CD4-positive, alpha-beta T cell (primary cell): ENCODE data around the gene KAT2A. TPM values are rescaled to one million over a fixed set of nuclear protein-coding genes. Genes with fewer than 3 reads are reported as not detected.

ENCODE experiments used
- ATAC-seq: fragments of 200-7000 bp; cut with Tn5 transposase; one replicate; pipeline ENCODE4 v1.10.0; 2022; ENCODE audit warnings: mild to moderate bottlenecking; ENCODE audit not compliant: poor library complexity
- CTCF ChIA-PET: fragments of 350-600 bp; sonication (Branson Sonifier 250); formaldehyde crosslinking; loops from one replicate; lab custom pipeline; 2021; ENCODE audit warnings: antibody characterized with exemption, inconsistent platforms; lab: Charles Lee
- POLR2A ChIA-PET: fragments of 350-600 bp; sonication (Branson Sonifier 250); formaldehyde crosslinking; loops from one replicate; lab custom pipeline; 2021; ENCODE audit warnings: antibody characterized with exemption, inconsistent platforms; lab: Charles Lee
- DNase-seq, 14 experiments: peaks; one replicate each; pipeline ENCODE4 v3.0.0-alpha.2; 2013 to 2020; ENCODE audit warnings: mixed read lengths in 2 of 14
- H3K27ac ChIP-seq, 2 donors: one replicate each; pipeline versions ENCODE4 v1.5.1 to v1.7.0; 2013; ENCODE audit warnings: low read length in 2 of 2, low read depth in 1 of 2, mild to moderate bottlenecking in 1 of 2
- H3K27me3 ChIP-seq, 2 experiments: 1 replicate in 1 of 2; 2 replicates in 1 of 2; pipeline versions ENCODE4 v1.6.1 to v1.7.0; 2013; ENCODE audit warnings: low read length in 2 of 2, control low read depth in 1 of 2, mild to moderate bottlenecking in 1 of 2, moderate library complexity in 1 of 2; ENCODE audit not compliant: insufficient read depth in 2 of 2, control insufficient read depth in 1 of 2
- H3K36me3 ChIP-seq: one replicate; pipeline ENCODE4 v1.6.1; 2013; ENCODE audit warnings: low read length, control low read depth; ENCODE audit not compliant: insufficient read depth
- H3K4me1 ChIP-seq: one replicate; pipeline ENCODE4 v1.6.1; 2013; ENCODE audit warnings: low read length, control low read depth; ENCODE audit not compliant: insufficient read depth
- H3K4me3 ChIP-seq: one replicate; pipeline ENCODE4 v1.5.1; 2013; ENCODE audit warnings: mild to moderate bottlenecking, low read length, moderate library complexity
- H3K9me3 ChIP-seq, 2 experiments: 1 replicate in 1 of 2; 2 replicates in 1 of 2; pipeline versions ENCODE4 v1.6.1 to v1.7.0; 2013; ENCODE audit warnings: low read length in 2 of 2, mild to moderate bottlenecking in 2 of 2, control low read depth in 1 of 2, moderate library complexity in 1 of 2; ENCODE audit not compliant: control insufficient read depth in 1 of 2, insufficient read depth in 1 of 2
- H3K27ac Mint-ChIP-seq: one replicate; pipeline ENCODE4 v1.8.0; 2020; ENCODE audit warnings: mixed read lengths
- H3K27me3 Mint-ChIP-seq: one replicate; pipeline ENCODE4 v1.8.0; 2021; ENCODE audit warnings: mixed read lengths
- H3K36me3 Mint-ChIP-seq: one replicate; pipeline ENCODE4 v1.8.0; 2021; ENCODE audit warnings: low read depth, mixed read lengths
- H3K4me1 Mint-ChIP-seq: one replicate; pipeline ENCODE4 v1.8.0; 2021; ENCODE audit warnings: low read depth, mixed read lengths
- H3K4me3 Mint-ChIP-seq: one replicate; pipeline ENCODE4 v1.8.0; 2020; ENCODE audit warnings: mild to moderate bottlenecking, mixed read lengths
- H3K9me3 Mint-ChIP-seq: one replicate; pipeline ENCODE4 v1.8.0; 2020; ENCODE audit warnings: mixed read lengths
- CTCF ChIP-seq: fragments of 200-600 bp; IDR thresholded peaks from one replicate; pipeline ENCODE4 v1.8.0; 2022; ENCODE audit warnings: antibody characterized with exemption, mild to moderate bottlenecking
- intact Hi-C, 2 experiments: fragments of 100-400 bp; cut with DNase I in 1 of 2; cut with micrococcal nuclease in 1 of 2; formaldehyde crosslinking; loops; one replicate each; pipeline versions ENCODE4 v1.15.1 to v1.9.0; 2023 to 2025; cut with DNase I, micrococcal nuclease
- total RNA-seq, 174 experiments: library from RNA in 2 of 174; stranded (reverse) in 2 of 174; gene quantifications; one replicate each; pipeline ENCODE4 v1.2.3 and lab custom pipeline; 2021 to 2026

The KAT2A gene
- total RNA-seq, 2 experiments from 2014 or later = 38.5 to 42.4 TPM

GRCh38 chr17:42109086-42109485 lies 12.1 kb downstream of the KAT2A start:
- ATAC-seq (no peak), DNase-seq (peak in 1 of 14 experiments; percentile 9)
- Histone ChIP-seq H3K27me3 (no peaks in the 10 kb centered on the region), H3K4me1 (peaks cover 53% of the 10 kb centered on the region), H3K36me3 (peaks cover 39% of the 10 kb centered on the region), H3K27ac (no peak overlapping the region), H3K9me3 (no peaks in the 10 kb centered on the region), H3K4me3 (no peak overlapping the region)
- H3K4me1 Mint-ChIP-seq = peaks cover 40% of the 10 kb centered on the region
- peak overlapping the region; percentile 51 for H3K4me3 Mint-ChIP-seq
- H3K27ac Mint-ChIP-seq = no peak overlapping the region
- no peaks in the 10 kb centered on the region for H3K9me3 Mint-ChIP-seq
- no peak for TF ChIP-seq CTCF
- peaks cover 11% of the 10 kb centered on the region for H3K36me3 Mint-ChIP-seq
- CTCF ChIA-PET = interaction anchor here (1.8 kb wide), 1 partner anchor 89 kb away, joined by 6 read pairs; the partner anchor contains the start of gene NKIRAS2
- H3K27me3 Mint-ChIP-seq = no peaks in the 10 kb centered on the region
- intact Hi-C loops = no loop called here
- POLR2A ChIA-PET = interaction anchor here (1.2 kb wide), 1 partner anchor 143 kb away, joined by 4 read pairs; the partner anchor contains the start of gene CNP

DNA sequence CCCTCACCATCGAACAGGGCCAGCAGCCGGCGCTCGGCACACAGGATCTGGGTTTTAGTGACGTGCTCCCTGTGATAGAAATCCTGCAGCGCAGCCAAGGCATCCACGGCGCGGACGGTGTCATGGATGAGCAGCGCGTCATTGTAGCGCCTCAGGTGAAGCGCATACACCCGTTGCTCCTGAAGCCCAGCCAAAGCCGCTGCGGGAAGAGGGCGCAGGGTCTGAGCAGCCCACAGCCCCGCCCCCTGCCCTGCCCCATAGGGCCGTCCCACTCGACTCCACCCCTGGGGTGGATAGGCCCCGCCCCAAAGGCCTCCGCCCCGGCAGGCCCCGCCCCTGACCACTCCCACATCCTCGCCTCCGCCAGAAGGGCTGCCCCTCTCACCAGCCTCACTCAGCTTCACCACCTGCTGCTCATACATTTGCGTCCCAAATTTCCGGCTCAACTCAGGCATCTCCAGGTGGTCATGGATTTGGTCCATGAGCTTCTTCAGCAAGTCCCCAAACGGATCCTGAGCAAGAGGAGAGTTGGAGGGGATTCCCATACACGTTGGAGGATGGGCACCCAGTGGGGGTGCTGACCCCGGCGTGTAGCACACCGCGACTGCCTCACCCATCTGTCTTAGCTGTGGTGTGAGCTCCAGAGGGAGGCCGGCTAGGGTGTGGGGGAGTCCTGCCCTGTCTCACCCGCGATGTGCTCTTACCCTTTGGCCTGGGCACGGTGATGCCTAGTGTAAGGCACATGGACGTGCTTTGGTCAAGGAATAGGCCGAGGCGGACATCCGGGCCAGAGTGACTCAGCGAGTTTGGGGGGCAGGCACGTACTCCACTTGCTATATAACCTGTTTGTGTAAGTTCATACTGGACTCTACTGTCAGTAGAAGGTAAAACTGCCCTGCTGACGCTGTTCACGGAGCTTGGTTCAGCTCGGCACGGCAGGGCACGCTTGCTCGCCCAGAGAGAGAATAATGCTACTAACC lies 13.3 kb downstream of the KAT2A start:
- ChIA-PET CTCF (no interaction called here), POLR2A (interaction anchor here (0.7 kb wide), 1 partner anchor 177 kb away, joined by 3 read pairs; the partner anchor contains the start of gene ODAD4)
- TF ChIP-seq CTCF = no peak
- H3K27me3 ChIP-seq = no peaks in the 10 kb centered on the region
- H3K4me1 ChIP-seq = peaks cover 45% of the 10 kb centered on the region
- no peak overlapping the region for H3K27ac ChIP-seq
- intact Hi-C loops = no loop called here
- H3K4me3 Mint-ChIP-seq = peak overlapping the region; percentile 83
- DNase-seq (peak; percentile 88 to 96 (median 91)), ATAC-seq (peak; percentile 85)
- H3K36me3 Mint-ChIP-seq = peaks cover 10% of the 10 kb centered on the region
- no peaks in the 10 kb centered on the region for H3K9me3 Mint-ChIP-seq
- H3K27me3 Mint-ChIP-seq = no peaks in the 10 kb centered on the region
- no peaks in the 10 kb centered on the region for H3K9me3 ChIP-seq
- peak overlapping the region; percentile 81 for H3K27ac Mint-ChIP-seq
- H3K4me1 Mint-ChIP-seq = peaks cover 40% of the 10 kb centered on the region
- peak overlapping the region; percentile 30 for H3K4me3 ChIP-seq
- peaks cover 45% of the 10 kb centered on the region for H3K36me3 ChIP-seq

GRCh38 chr17:42107124-42107523 lies 14.0 kb downstream of the KAT2A start:
- intact Hi-C loops = no loop called here
- Histone ChIP-seq H3K27me3 (no peaks in the 10 kb centered on the region), H3K27ac (no peak overlapping the region), H3K36me3 (peaks cover 45% of the 10 kb centered on the region), H3K4me3 (peak overlapping the region; percentile 30), H3K9me3 (no peaks in the 10 kb centered on the region), H3K4me1 (peaks cover 42% of the 10 kb centered on the region)
- ChIA-PET CTCF (interaction anchor here (0.7 kb wide), 1 partner anchor 87 kb away, joined by 3 read pairs; the partner anchor contains the start of gene NKIRAS2), POLR2A (no interaction called here)
- Mint-ChIP-seq H3K27me3 (no peaks in the 10 kb centered on the region), H3K9me3 (no peaks in the 10 kb centered on the region), H3K4me1 (peaks cover 33% of the 10 kb centered on the region), H3K27ac (peak overlapping the region; percentile 81), H3K36me3 (peaks cover 4% of the 10 kb centered on the region), H3K4me3 (peak overlapping the region; percentile 83)
- no peak for TF ChIP-seq CTCF
- no peak for ATAC-seq
- peak in 1 of 14 experiments; percentile 13 for DNase-seq
